ENCODE results near the gene TAF11L13.

The TAF11L13 gene

DNA sequence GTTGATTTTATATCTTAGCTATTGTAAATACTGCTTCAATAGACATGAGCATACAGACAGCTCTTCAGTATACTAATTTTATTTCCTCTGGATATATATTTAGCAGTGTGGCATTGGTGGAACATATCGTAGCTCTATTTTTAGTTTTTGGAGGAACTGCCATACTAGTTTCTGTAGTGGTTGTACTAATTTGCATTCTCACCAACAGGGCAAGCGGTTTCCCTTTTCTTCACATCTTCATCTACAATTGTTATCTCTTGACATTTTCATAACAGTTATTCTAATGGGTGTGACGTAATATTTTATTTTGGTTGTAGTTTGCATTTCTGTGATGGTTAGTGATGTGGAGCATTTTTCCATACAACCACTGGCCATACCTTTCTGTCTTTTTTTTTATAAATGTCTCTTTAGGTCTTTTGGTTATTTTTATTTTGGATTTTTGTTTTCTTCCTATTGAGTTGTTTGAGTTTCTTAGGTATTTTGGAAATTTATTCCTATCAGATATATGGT lies 34.9 kb downstream of the TAF11L13 start:
- DNase-seq (ENCODE audit: low read depth) = no peak
- TF ChIP-seq, protein P1, sequence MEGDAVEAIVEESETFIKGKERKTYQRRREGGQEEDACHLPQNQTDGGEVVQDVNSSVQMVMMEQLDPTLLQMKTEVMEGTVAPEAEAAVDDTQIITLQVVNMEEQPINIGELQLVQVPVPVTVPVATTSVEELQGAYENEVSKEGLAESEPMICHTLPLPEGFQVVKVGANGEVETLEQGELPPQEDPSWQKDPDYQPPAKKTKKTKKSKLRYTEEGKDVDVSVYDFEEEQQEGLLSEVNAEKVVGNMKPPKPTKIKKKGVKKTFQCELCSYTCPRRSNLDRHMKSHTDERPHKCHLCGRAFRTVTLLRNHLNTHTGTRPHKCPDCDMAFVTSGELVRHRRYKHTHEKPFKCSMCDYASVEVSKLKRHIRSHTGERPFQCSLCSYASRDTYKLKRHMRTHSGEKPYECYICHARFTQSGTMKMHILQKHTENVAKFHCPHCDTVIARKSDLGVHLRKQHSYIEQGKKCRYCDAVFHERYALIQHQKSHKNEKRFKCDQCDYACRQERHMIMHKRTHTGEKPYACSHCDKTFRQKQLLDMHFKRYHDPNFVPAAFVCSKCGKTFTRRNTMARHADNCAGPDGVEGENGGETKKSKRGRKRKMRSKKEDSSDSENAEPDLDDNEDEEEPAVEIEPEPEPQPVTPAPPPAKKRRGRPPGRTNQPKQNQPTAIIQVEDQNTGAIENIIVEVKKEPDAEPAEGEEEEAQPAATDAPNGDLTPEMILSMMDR (IDR thresholded peaks at IDR 0.05; ENCODE audit: control insufficient read depth, extremely low read depth, insufficient read depth) = no peak
- no peak overlapping the region for H3K4me3 ChIP-seq (ENCODE audit: low read depth, low read length)

DNA sequence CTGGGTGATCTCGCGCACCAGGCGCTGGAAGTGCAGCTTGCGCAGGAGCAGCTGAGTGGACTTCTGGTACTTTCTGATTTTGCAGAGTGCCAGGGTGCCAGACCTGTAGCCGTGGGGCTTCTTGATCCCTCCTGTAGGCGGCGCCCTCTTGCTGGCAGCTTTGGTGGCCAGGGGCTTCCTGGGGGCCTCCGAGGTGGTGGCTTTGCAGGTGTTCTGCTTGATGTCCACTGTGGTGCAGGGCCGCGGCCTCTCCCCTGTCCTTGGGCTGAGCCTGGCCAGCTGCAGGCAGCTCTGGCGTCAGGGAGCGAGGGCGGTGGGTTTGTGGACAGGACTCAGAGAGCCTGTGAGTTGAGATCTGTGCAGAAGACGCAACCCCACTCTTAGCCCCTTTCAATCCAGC lies 38.5 kb downstream of the TAF11L13 start:
- no peak for DNase-seq (ENCODE audit: low read depth)
- H3K4me3 ChIP-seq (ENCODE audit: low read depth, low read length) = no peak overlapping the region
- TF ChIP-seq, protein P1 (IDR thresholded peaks at IDR 0.05; ENCODE audit: control insufficient read depth, extremely low read depth, insufficient read depth) = no peak

DNA sequence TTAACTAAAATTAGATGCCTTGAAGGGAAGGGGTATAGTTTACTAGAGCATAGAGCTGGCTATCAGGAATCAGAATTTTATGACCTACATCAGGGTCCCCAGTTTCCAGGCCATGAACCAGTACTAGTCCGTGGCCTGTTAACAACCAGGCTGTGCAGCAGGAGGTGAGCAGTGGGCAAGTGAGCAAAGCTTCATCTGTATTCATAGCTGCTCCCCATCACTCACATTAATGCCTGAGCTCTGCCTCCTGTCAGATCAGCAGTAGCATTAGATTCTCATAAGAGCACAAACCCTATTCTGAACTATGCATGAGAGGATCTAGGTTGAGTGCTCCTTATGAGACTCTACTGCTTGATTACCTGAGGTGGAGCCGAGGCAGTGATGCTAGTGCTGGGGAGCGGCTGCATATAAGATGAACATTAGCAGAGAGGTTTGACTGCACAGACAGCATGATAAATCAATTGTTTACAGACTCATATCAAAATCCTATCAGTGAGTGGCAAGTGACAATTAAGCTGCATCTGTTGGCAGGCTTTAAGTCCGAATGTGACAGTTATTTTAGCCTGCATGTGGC lies 47.0 kb downstream of the TAF11L13 start:
- TF ChIP-seq, protein P1 (IDR thresholded peaks at IDR 0.05; ENCODE audit: control insufficient read depth, extremely low read depth, insufficient read depth) = no peak
- H3K4me3 ChIP-seq (ENCODE audit: low read depth, low read length) = no peak overlapping the region
- no peak for DNase-seq (ENCODE audit: low read depth)

DNA sequence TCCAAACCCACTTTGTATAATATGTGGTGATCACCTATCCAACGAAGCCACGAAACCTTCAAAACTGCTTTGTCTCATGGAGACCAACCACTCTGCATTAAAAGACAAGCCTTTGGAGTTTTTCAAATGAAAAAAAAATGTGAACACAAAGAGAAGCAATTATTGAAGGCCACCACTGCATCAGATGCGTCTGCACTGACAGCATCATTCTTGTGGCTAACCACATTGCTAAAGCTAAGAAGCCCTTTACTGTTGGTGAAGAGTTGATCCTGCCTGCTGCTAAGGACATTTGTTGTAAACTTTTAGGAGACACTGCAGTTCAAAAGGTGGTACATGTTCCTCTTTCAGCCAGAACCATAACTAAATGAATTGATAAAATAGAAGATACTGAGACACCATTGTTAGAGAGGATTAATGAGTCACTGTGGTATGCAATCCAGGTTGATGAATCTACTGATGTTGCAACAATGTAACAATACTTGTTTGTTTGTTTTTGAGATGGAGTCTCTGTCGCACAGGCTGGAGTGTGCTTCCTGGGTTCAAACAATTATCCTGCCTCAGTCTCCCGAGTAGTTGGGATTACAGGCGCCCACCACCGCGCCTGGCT lies 47.8 kb downstream of the TAF11L13 start:
- DNase-seq (ENCODE audit: low read depth) = no peak
- TF ChIP-seq, protein P1 (IDR thresholded peaks at IDR 0.05; ENCODE audit: control insufficient read depth, extremely low read depth, insufficient read depth) = no peak
- H3K4me3 ChIP-seq (ENCODE audit: low read depth, low read length) = no peak overlapping the region

GRCh38 chr5:17680737-17681136 lies 48.8 kb downstream of the TAF11L13 start:
- DNase-seq (ENCODE audit: low read depth) = no peak
- TF ChIP-seq, protein P1 (IDR thresholded peaks at IDR 0.05; ENCODE audit: control insufficient read depth, extremely low read depth, insufficient read depth) = no peak
- H3K4me3 ChIP-seq (ENCODE audit: low read depth, low read length) = no peak overlapping the region

Measured in LNCaP clone FGC (cell line).